Measurements from ENCODE around the gene HAUS3. TPM values are rescaled to one million over a fixed set of nuclear protein-coding genes. Genes with fewer than 3 reads are reported as not detected.

HAUS3 gene
- total and polyA plus RNA-seq, 2 experiments from 2014 or later, result 13.8 to 14.9 TPM

GRCh38 chr4:2268357-2269205 lies 26.7 kb upstream of the HAUS3 start:
- H3K9me2 ChIP-seq (ENCODE audit: insufficient read depth), result no peaks in the 10 kb centered on the region
- H3K79me2 ChIP-seq (ENCODE audit: insufficient read depth), result no peaks in the 10 kb centered on the region
- H3F3A ChIP-seq (ENCODE audit: insufficient read depth), result peaks cover 6% of the 10 kb centered on the region; the same call in 1 of the 2 replicates
- no peak overlapping the region for H3K4me2 ChIP-seq (ENCODE audit: unreplicated experiment)
- no peak for DNase-seq
- no peaks in the 10 kb centered on the region for H3K36me3 ChIP-seq (ENCODE audit: low read depth)
- H3K9me3 ChIP-seq (ENCODE audit: low read depth), result no peaks in the 10 kb centered on the region
- H3K27me3 ChIP-seq (replicated peaks; ENCODE audit: insufficient read depth), result no peaks in the 10 kb centered on the region
- TF ChIP-seq EZH2 (IDR thresholded peaks at IDR 0.05; ENCODE audit: insufficient read depth, poor library complexity, severe bottlenecking) (no peak), EZH2phosphoT487 (IDR thresholded peaks at IDR 0.05; ENCODE audit: insufficient read depth, low read depth) (no peak)
- H3K27ac ChIP-seq, result no peak overlapping the region
- no peak overlapping the region for H3K4me3 ChIP-seq
- no peaks in the 10 kb centered on the region for H4K20me1 ChIP-seq (ENCODE audit: insufficient read depth)
- no peak overlapping the region for H2AFZ ChIP-seq
- H3K4me1 ChIP-seq (ENCODE audit: insufficient read depth), result 0 out of 2 replicates have a peak, but pooled peaks cover 8% of the 10 kb centered on the region
- in situ Hi-C loops (cut with MboI), result no loop called here
- 83 to 84% methylated on average over 21 to 22 of the region's 22 CpGs for WGBS, 2 experiments (ENCODE audit: low coverage in 1 of 2, low lambda C conversion rate in 2 of 2, missing lambda C conversion rate in 2 of 2)
- H3K9ac ChIP-seq, result no peak overlapping the region

GRCh38 chr4:2267841-2268240 lies 25.9 kb upstream of the HAUS3 start:
- H4K20me1 ChIP-seq (ENCODE audit: insufficient read depth), result no peaks in the 10 kb centered on the region
- peaks cover 6% of the 10 kb centered on the region; the same call in 1 of the 2 replicates for H3F3A ChIP-seq (ENCODE audit: insufficient read depth)
- H3K36me3 ChIP-seq (ENCODE audit: low read depth), result no peaks in the 10 kb centered on the region
- no peak overlapping the region for H3K4me2 ChIP-seq (ENCODE audit: unreplicated experiment)
- H3K9me3 ChIP-seq (ENCODE audit: low read depth), result no peaks in the 10 kb centered on the region
- H3K27me3 ChIP-seq (replicated peaks; ENCODE audit: insufficient read depth), result no peaks in the 10 kb centered on the region
- WGBS, 2 experiments (ENCODE audit: low coverage in 1 of 2, low lambda C conversion rate in 2 of 2, missing lambda C conversion rate in 2 of 2), result 80 to 84% methylated on average over 12 of the region's 12 CpGs
- 0 out of 2 replicates have a peak, but pooled peaks cover 8% of the 10 kb centered on the region for H3K4me1 ChIP-seq (ENCODE audit: insufficient read depth)
- H3K9me2 ChIP-seq (ENCODE audit: insufficient read depth), result no peaks in the 10 kb centered on the region
- no peak for TF ChIP-seq EZH2 (IDR thresholded peaks at IDR 0.05; ENCODE audit: insufficient read depth, poor library complexity, severe bottlenecking)
- TF ChIP-seq EZH2phosphoT487 (IDR thresholded peaks at IDR 0.05; ENCODE audit: insufficient read depth, low read depth), result no peak
- H3K9ac ChIP-seq, result no peak overlapping the region
- in situ Hi-C loops (cut with MboI), result no loop called here
- H3K79me2 ChIP-seq (ENCODE audit: insufficient read depth), result no peaks in the 10 kb centered on the region
- no peak for DNase-seq
- no peak overlapping the region for H2AFZ ChIP-seq
- H3K4me3 ChIP-seq, result no peak overlapping the region
- no peak overlapping the region for H3K27ac ChIP-seq

GRCh38 chr4:2267320-2267811 lies 25.4 kb upstream of the HAUS3 start:
- H3F3A ChIP-seq (ENCODE audit: insufficient read depth), result peaks cover 6% of the 10 kb centered on the region; the same call in 1 of the 2 replicates
- no peak overlapping the region for H3K4me2 ChIP-seq (ENCODE audit: unreplicated experiment)
- no peaks in the 10 kb centered on the region for H3K36me3 ChIP-seq (ENCODE audit: low read depth)
- in situ Hi-C loops (cut with MboI), result no loop called here
- DNase-seq, result no peak
- no peaks in the 10 kb centered on the region for H3K9me3 ChIP-seq (ENCODE audit: low read depth)
- WGBS, 2 experiments (ENCODE audit: low coverage in 1 of 2, low lambda C conversion rate in 2 of 2, missing lambda C conversion rate in 2 of 2), result 92 to 93% methylated on average over 13 to 18 of the region's 18 CpGs
- H3K4me1 ChIP-seq (ENCODE audit: insufficient read depth), result 0 out of 2 replicates have a peak, but pooled peaks cover 8% of the 10 kb centered on the region
- no peak overlapping the region for H2AFZ ChIP-seq
- TF ChIP-seq EZH2phosphoT487 (IDR thresholded peaks at IDR 0.05; ENCODE audit: insufficient read depth, low read depth), result no peak
- no peaks in the 10 kb centered on the region for H3K9me2 ChIP-seq (ENCODE audit: insufficient read depth)
- H3K9ac ChIP-seq, result no peak overlapping the region
- H3K27ac ChIP-seq, result no peak overlapping the region
- no peaks in the 10 kb centered on the region for H3K27me3 ChIP-seq (replicated peaks; ENCODE audit: insufficient read depth)
- H3K79me2 ChIP-seq (ENCODE audit: insufficient read depth), result no peaks in the 10 kb centered on the region
- no peak overlapping the region for H3K4me3 ChIP-seq
- H4K20me1 ChIP-seq (ENCODE audit: insufficient read depth), result no peaks in the 10 kb centered on the region

- Histone ChIP-seq H3K36me3 (ENCODE audit: low read depth) (no peaks in the 10 kb centered on the region), H3F3A (ENCODE audit: insufficient read depth) (peaks cover 6% of the 10 kb centered on the region; the same call in 1 of the 2 replicates), H2AFZ (no peak overlapping the region), H3K4me3 (no peak overlapping the region), H3K27ac (no peak overlapping the region), H3K79me2 (ENCODE audit: insufficient read depth) (no peaks in the 10 kb centered on the region), H3K27me3 (replicated peaks; ENCODE audit: insufficient read depth) (no peaks in the 10 kb centered on the region), H3K4me2 (ENCODE audit: unreplicated experiment) (no peak overlapping the region), H3K9ac (0 out of 2 replicates have a peak overlapping the region, but pooled peaks have one; percentile 51), H3K9me2 (ENCODE audit: insufficient read depth) (no peaks in the 10 kb centered on the region), H3K4me1 (ENCODE audit: insufficient read depth) (0 out of 2 replicates have a peak, but pooled peaks cover 8% of the 10 kb centered on the region), H4K20me1 (ENCODE audit: insufficient read depth) (no peaks in the 10 kb centered on the region), H3K9me3 (ENCODE audit: low read depth) (no peaks in the 10 kb centered on the region)
- DNase-seq, result no peak
- in situ Hi-C loops (cut with MboI), result no loop called here
- no peak for TF ChIP-seq EZH2 (IDR thresholded peaks at IDR 0.05; ENCODE audit: insufficient read depth, poor library complexity, severe bottlenecking)
- no peak for TF ChIP-seq EZH2phosphoT487 (IDR thresholded peaks at IDR 0.05; ENCODE audit: insufficient read depth, low read depth)
- WGBS, 2 experiments (ENCODE audit: low coverage in 1 of 2, low lambda C conversion rate in 2 of 2, missing lambda C conversion rate in 2 of 2), result 76 to 82% methylated on average over 5 of the region's 5 CpGs
Measured at GRCh38 chr4:2266821-2267220, 24.9 kb upstream of the HAUS3 start.

Data from GM23248 (cell line).